ENCODE measurements around the gene ZNF680. TPM values are rescaled to one million over a fixed set of nuclear protein-coding genes. Genes with fewer than 3 reads are reported as not detected.

Gene ZNF680
- total RNA-seq, 1 experiment from 2014 or later = 4.2 TPM

Other genes starting within 250 kb of the ZNF680 start
- gene ZNF736, start 249.1 kb downstream of the ZNF680 start, total RNA-seq (2014; rRNA removed; shearing (Covaris generic)) = 0.46 and 1.4 TPM in 2 replicates
- gene ZNF107, start 103.1 kb upstream of the ZNF680 start, total RNA-seq (2014; rRNA removed; shearing (Covaris generic)) = 1.4 and 3.6 TPM in 2 replicates
- gene ZNF138, start 231.4 kb upstream of the ZNF680 start, total RNA-seq (2014; rRNA removed; shearing (Covaris generic)) = 2.6 and 5.3 TPM in 2 replicates

Data from HT-29 (cell line).